HepG2 (cell line): Measurements from ENCODE around the gene PAEP.

Experiments
- BHLHE40 ChIP-seq: IDR thresholded peaks from 2 replicates; pipeline ENCODE4 v1.6.1; 2011; ENCODE audit warnings: low read length, improper control_type of control experiment
- KLF9 ChIP-seq: IDR thresholded peaks from 2 replicates; pipeline ENCODE4 v1.6.1; 2016; ENCODE audit warnings: low read depth
- POLR2AphosphoS5 ChIP-seq: IDR thresholded peaks from 2 replicates; pipeline ENCODE4 v1.6.1; 2012; ENCODE audit warnings: low read depth, low read length
- ZNF282 ChIP-seq: fragments of 450-650 bp; IDR thresholded peaks from 2 replicates; pipeline ENCODE4 v1.6.1; 2018; ENCODE audit not compliant: partially characterized antibody
- ZNF292 ChIP-seq: sonication (generic); formaldehyde crosslinking; IDR thresholded peaks from 2 replicates; pipeline ENCODE4 v1.8.1; 2022; ENCODE audit warnings: mild to moderate bottlenecking, low read depth, missing genetic modification reagents, borderline replicate concordance
- TF ChIP-seq, protein P1 (sequence below): sonication (generic); formaldehyde crosslinking; IDR thresholded peaks from 2 replicates; pipeline ENCODE4 v1.5.0; 2020; ENCODE audit warnings: missing genetic modification reagents
- TF ChIP-seq, protein P2 (sequence below): sonication (generic); formaldehyde crosslinking; IDR thresholded peaks from 2 replicates; pipeline ENCODE4 v1.8.1; 2023; ENCODE audit warnings: mild to moderate bottlenecking, missing genetic modification reagents

DNA sequence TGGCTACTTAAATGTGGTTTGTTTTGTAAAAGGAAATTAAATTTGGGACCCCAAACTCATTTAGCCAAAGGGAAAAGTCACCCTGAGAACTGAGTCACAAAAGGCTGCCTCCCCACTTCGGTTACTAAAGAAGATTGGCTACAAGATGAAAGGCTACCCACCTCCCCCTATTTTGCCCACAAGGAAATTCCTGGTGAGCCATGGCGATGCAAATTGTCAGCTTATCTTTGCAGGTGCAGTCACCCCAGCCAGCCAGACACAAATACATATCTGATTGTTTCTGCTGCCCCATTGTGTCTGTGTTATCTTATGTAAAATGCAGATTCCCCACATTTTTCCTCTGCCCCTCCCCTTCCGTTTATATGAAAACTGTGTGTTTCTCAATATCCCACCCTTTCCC is 8.9 kb downstream of the PAEP start:
- TF ChIP-seq, protein P1, sequence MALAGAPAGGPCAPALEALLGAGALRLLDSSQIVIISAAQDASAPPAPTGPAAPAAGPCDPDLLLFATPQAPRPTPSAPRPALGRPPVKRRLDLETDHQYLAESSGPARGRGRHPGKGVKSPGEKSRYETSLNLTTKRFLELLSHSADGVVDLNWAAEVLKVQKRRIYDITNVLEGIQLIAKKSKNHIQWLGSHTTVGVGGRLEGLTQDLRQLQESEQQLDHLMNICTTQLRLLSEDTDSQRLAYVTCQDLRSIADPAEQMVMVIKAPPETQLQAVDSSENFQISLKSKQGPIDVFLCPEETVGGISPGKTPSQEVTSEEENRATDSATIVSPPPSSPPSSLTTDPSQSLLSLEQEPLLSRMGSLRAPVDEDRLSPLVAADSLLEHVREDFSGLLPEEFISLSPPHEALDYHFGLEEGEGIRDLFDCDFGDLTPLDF = no peak
- TF ChIP-seq BHLHE40 = no peak
- TF ChIP-seq POLR2AphosphoS5 = no peak
- no peak for TF ChIP-seq ZNF282
- TF ChIP-seq, protein P2, sequence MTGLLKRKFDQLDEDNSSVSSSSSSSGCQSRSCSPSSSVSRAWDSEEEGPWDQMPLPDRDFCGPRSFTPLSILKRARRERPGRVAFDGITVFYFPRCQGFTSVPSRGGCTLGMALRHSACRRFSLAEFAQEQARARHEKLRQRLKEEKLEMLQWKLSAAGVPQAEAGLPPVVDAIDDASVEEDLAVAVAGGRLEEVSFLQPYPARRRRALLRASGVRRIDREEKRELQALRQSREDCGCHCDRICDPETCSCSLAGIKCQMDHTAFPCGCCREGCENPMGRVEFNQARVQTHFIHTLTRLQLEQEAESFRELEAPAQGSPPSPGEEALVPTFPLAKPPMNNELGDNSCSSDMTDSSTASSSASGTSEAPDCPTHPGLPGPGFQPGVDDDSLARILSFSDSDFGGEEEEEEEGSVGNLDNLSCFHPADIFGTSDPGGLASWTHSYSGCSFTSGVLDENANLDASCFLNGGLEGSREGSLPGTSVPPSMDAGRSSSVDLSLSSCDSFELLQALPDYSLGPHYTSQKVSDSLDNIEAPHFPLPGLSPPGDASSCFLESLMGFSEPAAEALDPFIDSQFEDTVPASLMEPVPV (CRISPR knock-in tag) = no peak
- no peak for TF ChIP-seq ZNF292 (CRISPR knock-in tag)
- no peak for TF ChIP-seq KLF9 (CRISPR knock-in tag)
